Gastroesophageal sphincter (tissue), 4 donors: ENCODE data around the gene PLIN5. TPM values are rescaled to one million over a fixed set of nuclear protein-coding genes. Genes with fewer than 3 reads are reported as not detected.

Experiments
- ATAC-seq: fragments of 150-250 bp; one replicate; pipeline ENCODE4 v1.9.1; 2016; ENCODE audit warnings: mild to moderate bottlenecking, moderate library complexity
- H3K27ac ChIP-seq, 4 donors: fragments of 200-600 bp; sonication (generic) in 3 of 4; 1 replicate in 3 of 4; 2 replicates in 1 of 4; pipeline ENCODE4 v1.5.1; 2016 to 2019
- H3K27me3 ChIP-seq: fragments of 200-600 bp; sonication (generic); one replicate; pipeline ENCODE4 v1.5.1; 2019
- H3K36me3 ChIP-seq, 2 donors: fragments of 200-600 bp; sonication (generic); one replicate each; pipeline ENCODE4 v1.5.1; 2019; ENCODE audit warnings: control low read depth in 1 of 2
- H3K4me1 ChIP-seq, 3 donors: fragments of 200-600 bp; sonication (generic); 1 replicate in 2 of 3; 2 replicates in 1 of 3; pipeline ENCODE4 v1.5.1; 2016 to 2019; ENCODE audit warnings: control low read depth in 2 of 3
- H3K4me3 ChIP-seq, 2 donors: fragments of 200-600 bp; sonication (generic); one replicate each; pipeline ENCODE4 v1.5.1; 2019; ENCODE audit warnings: mild to moderate bottlenecking in 1 of 2, moderate library complexity in 1 of 2
- H3K9me3 ChIP-seq, 3 donors: fragments of 200-600 bp; sonication (generic); one replicate each; pipeline ENCODE4 v1.5.1; 2017 to 2019; ENCODE audit warnings: control low read depth in 2 of 3
- CTCF ChIP-seq, 4 experiments: fragments of 200-600 bp in 2 of 4; fragments of 450-650 bp in 2 of 4; sonication (generic) in 1 of 4; IDR thresholded peaks; one replicate each; pipeline ENCODE4 v1.5.1; 2017 to 2019; ENCODE audit warnings: antibody characterized with exemption in 4 of 4, mild to moderate bottlenecking in 2 of 4, moderate library complexity in 2 of 4
- EP300 ChIP-seq: sonication (generic); formaldehyde crosslinking; IDR thresholded peaks from one replicate; pipeline ENCODE4 v1.6.1; 2017; ENCODE audit warnings: antibody characterized with exemption, mild to moderate bottlenecking
- POLR2A ChIP-seq, 2 donors: fragments of 450-650 bp; IDR thresholded peaks; one replicate each; pipeline ENCODE4 v1.6.1; 2017; ENCODE audit warnings: antibody characterized with exemption in 2 of 2, mild to moderate bottlenecking in 2 of 2, moderate library complexity in 1 of 2
- POLR2AphosphoS5 ChIP-seq: sonication (generic); formaldehyde crosslinking; IDR thresholded peaks from one replicate; pipeline ENCODE4 v1.6.1; 2017; ENCODE audit warnings: antibody characterized with exemption
- WGBS, 2 donors: methylation state at CpG; one replicate each; pipeline ENCODE4 v1.1.5; 2018; ENCODE audit warnings: low coverage in 1 of 2; 5-methylcytosine and 5-hydroxymethylcytosine counted together
- total RNA-seq, 4 donors: library from RNA; depleted of rRNA; stranded (reverse); fragments of >200 nt; gene quantifications; one replicate each; pipeline ENCODE4 v1.1.0, GENCODE V29; 2016

Gene PLIN5
- total RNA-seq, 4 donors from 2014 or later, result 0.49 to 24.3 (median 11.2) TPM

- Histone ChIP-seq H3K9me3 (no peaks in the 10 kb centered on the region), H3K4me1 (peaks cover 0 to 38% (median 13%) of the 10 kb centered on the region in 3 donors), H3K27ac (peak overlapping the region in 2 of 4 donors; percentile 43 to 54), H3K36me3 (no peaks in the 10 kb centered on the region), H3K27me3 (peaks cover 96% of the 10 kb centered on the region), H3K4me3 (peak overlapping the region in 1 of 2 donors; percentile 47)
- 0 to 2% methylated on average over 3 to 7 of the region's 62 CpGs for WGBS, 2 donors
- no peak for ATAC-seq
- no peak for TF ChIP-seq EP300
- TF ChIP-seq POLR2AphosphoS5, result no peak
- TF ChIP-seq CTCF (IDR thresholded peaks at IDR 0.05), result no peak
- TF ChIP-seq POLR2A (IDR thresholded peaks at IDR 0.05), result no peak
Measured at GRCh38 chr19:4580961-4581665, 46.1 kb upstream of the PLIN5 start.

DNA sequence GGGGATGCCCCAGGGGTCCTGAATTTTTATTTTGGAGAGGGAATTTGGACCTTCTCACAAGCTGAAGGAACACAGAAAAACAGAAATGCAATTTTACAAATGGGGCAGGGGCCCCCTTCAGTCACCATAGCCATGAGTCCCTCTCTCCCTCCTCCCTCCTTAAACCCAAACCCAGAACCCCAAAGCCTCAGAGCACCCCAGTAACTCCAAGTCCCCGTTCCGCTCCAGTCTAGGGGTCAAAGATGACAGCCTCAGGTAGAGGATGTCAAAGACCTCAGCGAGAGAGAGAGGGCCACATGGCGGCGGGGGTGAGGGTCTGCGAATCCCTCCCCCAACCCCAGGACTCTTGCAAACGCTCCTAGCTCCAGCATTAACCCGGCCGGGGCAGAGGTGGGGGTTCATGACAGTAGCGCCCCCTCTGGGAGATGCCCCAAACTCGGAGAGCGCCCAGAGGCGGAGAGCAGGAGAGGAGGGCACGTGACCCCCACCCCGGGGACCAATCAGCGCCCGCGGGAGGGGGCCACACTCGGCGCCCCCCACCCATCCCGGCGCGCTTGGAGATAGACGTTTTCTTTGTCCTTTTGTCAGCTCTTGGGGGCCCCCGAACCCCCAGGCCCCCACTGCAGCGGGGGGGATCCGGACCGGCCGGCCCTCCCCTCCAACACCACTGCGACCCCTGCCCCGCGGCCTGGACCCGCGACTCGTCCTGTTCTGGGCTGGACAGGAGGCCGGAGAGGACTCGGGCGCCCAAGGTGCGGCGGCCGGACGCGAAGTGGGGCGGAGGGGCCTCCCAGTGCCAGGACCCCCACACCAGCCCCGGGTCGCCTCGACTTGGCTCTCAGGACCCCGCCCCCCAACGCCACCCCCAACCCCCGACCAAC is 45.2 kb upstream of the PLIN5 start:
- Histone ChIP-seq H3K27ac (peak overlapping the region in 2 of 4 donors; percentile 24 to 54), H3K36me3 (no peaks in the 10 kb centered on the region), H3K4me1 (peaks cover 0 to 47% (median 13%) of the 10 kb centered on the region in 3 donors), H3K4me3 (peak overlapping the region in 1 of 2 donors; percentile 47), H3K9me3 (no peaks in the 10 kb centered on the region), H3K27me3 (peaks cover 96% of the 10 kb centered on the region)
- no peak for TF ChIP-seq CTCF (IDR thresholded peaks at IDR 0.05)
- TF ChIP-seq EP300, result no peak
- TF ChIP-seq POLR2AphosphoS5, result no peak
- TF ChIP-seq POLR2A (IDR thresholded peaks at IDR 0.05), result no peak
- no peak for ATAC-seq
- whole genome bisulfite sequencing, 2 donors, result 20% methylated on average over 1 of the region's 50 CpGs; no CpG with 5 or more reads in 1 of the 2 donors

- no peaks in the 10 kb centered on the region for H3K36me3 ChIP-seq
- no peak overlapping the region for H3K4me3 ChIP-seq
- WGBS, 2 donors, result 67% methylated on average over 1 of the region's 8 CpGs; no CpG with 5 or more reads in 1 of the 2 donors
- H3K27ac ChIP-seq, result no peak overlapping the region
- H3K9me3 ChIP-seq, result no peaks in the 10 kb centered on the region
- peaks cover 0 to 47% (median 7%) of the 10 kb centered on the region in 3 donors for H3K4me1 ChIP-seq
- TF ChIP-seq POLR2A (IDR thresholded peaks at IDR 0.05) (no peak), EP300 (no peak), CTCF (IDR thresholded peaks at IDR 0.05) (no peak), POLR2AphosphoS5 (no peak)
- ATAC-seq, result no peak
- H3K27me3 ChIP-seq, result peaks cover 96% of the 10 kb centered on the region
Measured at GRCh38 chr19:4579389-4579788, 44.4 kb upstream of the PLIN5 start.

- Histone ChIP-seq H3K36me3 (no peaks in the 10 kb centered on the region), H3K4me1 (peaks cover 0 to 40% (median 3%) of the 10 kb centered on the region in 3 donors), H3K27ac (no peak overlapping the region), H3K4me3 (no peak overlapping the region), H3K9me3 (no peaks in the 10 kb centered on the region), H3K27me3 (peaks cover 96% of the 10 kb centered on the region)
- WGBS, 2 donors, result 44 to 58% methylated on average over 2 to 4 of the region's 11 CpGs
- TF ChIP-seq POLR2A (IDR thresholded peaks at IDR 0.05) (no peak), POLR2AphosphoS5 (no peak), EP300 (no peak), CTCF (IDR thresholded peaks at IDR 0.05) (no peak)
- ATAC-seq, result no peak
Measured at GRCh38 chr19:4578552-4579248, 43.7 kb upstream of the PLIN5 start.
